Upper lobe of left lung (tissue), 6 donors: ENCODE results near the gene OR10A6. TPM values are rescaled to one million over a fixed set of nuclear protein-coding genes. Genes with fewer than 3 reads are reported as not detected.

ENCODE experiments used
- ATAC-seq, 2 donors: fragments of 200-7000 bp; cut with Tn5 transposase; one replicate each; pipeline ENCODE4 v1.9.1; 2022; ENCODE audit warnings: mild to moderate bottlenecking in 2 of 2, moderate library complexity in 2 of 2; ENCODE audit not compliant: low FRiP score in 2 of 2
- DNase-seq, 2 donors: peaks; one replicate each; pipeline ENCODE4 v3.0.0-alpha.2; 2019 to 2020
- H3K27ac ChIP-seq, 4 donors: fragments of 200-600 bp; sonication (generic); one replicate each; pipeline ENCODE4 v1.5.1; 2016 to 2019
- H3K27me3 ChIP-seq, 4 donors: fragments of 200-600 bp; sonication (generic); one replicate each; pipeline ENCODE4 v1.5.1; 2017 to 2019
- H3K36me3 ChIP-seq, 4 donors: fragments of 200-600 bp; sonication (generic); one replicate each; pipeline ENCODE4 v1.5.1; 2016 to 2019
- H3K4me1 ChIP-seq, 4 donors: fragments of 200-600 bp; sonication (generic); one replicate each; pipeline ENCODE4 v1.5.1; 2018 to 2019
- H3K4me3 ChIP-seq, 4 donors: fragments of 200-600 bp; sonication (generic); one replicate each; pipeline ENCODE4 v1.5.1; 2017 to 2019; ENCODE audit warnings: mild to moderate bottlenecking in 2 of 4, moderate library complexity in 1 of 4
- H3K9me3 ChIP-seq, 4 donors: fragments of 200-600 bp; sonication (generic); one replicate each; pipeline ENCODE4 v1.5.1; 2018 to 2019
- EP300 ChIP-seq, 4 donors: sonication (generic); formaldehyde crosslinking; IDR thresholded peaks; one replicate each; pipeline ENCODE4 v1.5.1; 2017; ENCODE audit warnings: antibody characterized with exemption in 4 of 4, control low read depth in 2 of 4
- POLR2A ChIP-seq, 4 donors: fragments of 450-650 bp; IDR thresholded peaks; one replicate each; pipeline ENCODE4 v1.5.1; 2016 to 2017; ENCODE audit warnings: antibody characterized with exemption in 4 of 4, mild to moderate bottlenecking in 2 of 4
- POLR2AphosphoS5 ChIP-seq, 2 donors: sonication (generic); formaldehyde crosslinking; IDR thresholded peaks; one replicate each; pipeline ENCODE4 v1.5.1; 2017; ENCODE audit warnings: antibody characterized with exemption in 2 of 2
- WGBS, 2 donors: methylation state at CpG; one replicate each; pipeline ENCODE4 v1.1.5; 2017 to 2018; 5-methylcytosine and 5-hydroxymethylcytosine counted together
- total RNA-seq, 6 donors: library from RNA; depleted of rRNA in 4 of 6; stranded (reverse); fragments of >200 nt in 4 of 6; gene quantifications; one replicate each; pipeline versions ENCODE4 v1.1.0 to v1.2.1, GENCODE V29; 2016 to 2021
- TF ChIP-seq, protein P1 (sequence below), 6 experiments: fragments of 450-650 bp in 4 of 6; fragments of 200-600 bp in 2 of 6; sonication (generic) in 2 of 6; IDR thresholded peaks; one replicate each; pipeline ENCODE4 v1.5.1; 2016 to 2019; ENCODE audit warnings: antibody characterized with exemption in 6 of 6
- donor health status: DM: no; HTN: no; CAD: no; lungs with moderate emphysema.
- donor health status: DM: no; HTN: yes; CAD: no; lungs with severe emphysema.

The OR10A6 gene
- total RNA-seq, 6 donors from 2014 or later, result not detected

DNA sequence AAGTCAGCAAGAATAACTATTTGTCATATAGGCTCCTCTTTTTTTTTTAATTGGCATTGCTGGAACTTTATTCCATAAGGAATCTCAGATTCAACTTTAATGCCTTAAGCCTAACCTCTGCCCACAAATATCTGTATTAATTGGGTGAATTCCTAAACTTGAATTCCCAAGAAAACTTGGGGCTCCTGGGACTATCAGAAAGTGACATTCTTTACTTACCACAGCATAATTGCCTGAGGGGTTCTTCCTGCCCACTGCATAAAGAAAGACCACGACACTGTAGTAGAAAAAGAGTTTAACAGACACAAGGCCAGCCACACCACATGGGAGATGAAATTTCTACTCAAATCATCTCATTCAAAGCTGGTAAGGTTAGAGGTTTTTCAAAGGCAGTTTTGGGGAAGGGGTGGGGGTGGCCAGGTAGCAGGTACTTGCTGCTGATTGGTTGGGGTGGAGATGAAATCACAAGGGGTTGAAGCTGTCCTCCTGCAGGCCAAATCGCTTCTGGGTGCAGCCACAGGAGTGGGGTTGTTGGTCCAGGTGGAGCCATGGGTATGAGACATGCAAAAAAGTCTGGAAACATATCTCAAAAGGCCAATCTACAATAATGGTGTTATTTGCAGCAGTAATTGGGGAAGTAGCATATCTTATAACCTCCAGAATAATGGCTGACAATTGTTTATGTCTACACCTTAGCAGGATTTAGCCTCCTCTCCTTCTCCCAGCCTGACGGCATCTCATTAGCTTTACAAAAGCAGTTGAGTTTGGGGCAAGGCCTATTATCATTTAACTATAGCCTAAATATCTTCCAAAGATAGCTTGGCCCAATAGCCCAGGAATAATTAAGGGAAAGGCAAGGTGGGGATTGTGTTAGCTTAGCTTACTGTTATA, 38.9 kb upstream of the OR10A6 start:
- Histone ChIP-seq H3K36me3 (no peaks in the 10 kb centered on the region), H3K9me3 (no peaks in the 10 kb centered on the region), H3K27me3 (no peaks in the 10 kb centered on the region), H3K4me3 (no peak overlapping the region), H3K4me1 (no peaks in the 10 kb centered on the region), H3K27ac (no peak overlapping the region)
- TF ChIP-seq POLR2A (IDR thresholded peaks at IDR 0.05) (no peak), POLR2AphosphoS5 (IDR thresholded peaks at IDR 0.05) (no peak), EP300 (IDR thresholded peaks at IDR 0.05) (no peak)
- TF ChIP-seq, protein P1, sequence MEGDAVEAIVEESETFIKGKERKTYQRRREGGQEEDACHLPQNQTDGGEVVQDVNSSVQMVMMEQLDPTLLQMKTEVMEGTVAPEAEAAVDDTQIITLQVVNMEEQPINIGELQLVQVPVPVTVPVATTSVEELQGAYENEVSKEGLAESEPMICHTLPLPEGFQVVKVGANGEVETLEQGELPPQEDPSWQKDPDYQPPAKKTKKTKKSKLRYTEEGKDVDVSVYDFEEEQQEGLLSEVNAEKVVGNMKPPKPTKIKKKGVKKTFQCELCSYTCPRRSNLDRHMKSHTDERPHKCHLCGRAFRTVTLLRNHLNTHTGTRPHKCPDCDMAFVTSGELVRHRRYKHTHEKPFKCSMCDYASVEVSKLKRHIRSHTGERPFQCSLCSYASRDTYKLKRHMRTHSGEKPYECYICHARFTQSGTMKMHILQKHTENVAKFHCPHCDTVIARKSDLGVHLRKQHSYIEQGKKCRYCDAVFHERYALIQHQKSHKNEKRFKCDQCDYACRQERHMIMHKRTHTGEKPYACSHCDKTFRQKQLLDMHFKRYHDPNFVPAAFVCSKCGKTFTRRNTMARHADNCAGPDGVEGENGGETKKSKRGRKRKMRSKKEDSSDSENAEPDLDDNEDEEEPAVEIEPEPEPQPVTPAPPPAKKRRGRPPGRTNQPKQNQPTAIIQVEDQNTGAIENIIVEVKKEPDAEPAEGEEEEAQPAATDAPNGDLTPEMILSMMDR (IDR thresholded peaks at IDR 0.05), result no peak
- 68 to 71% methylated on average over 3 of the region's 3 CpGs for WGBS, 2 donors
- ATAC-seq, result no peak
- no peak for DNase-seq

DNA sequence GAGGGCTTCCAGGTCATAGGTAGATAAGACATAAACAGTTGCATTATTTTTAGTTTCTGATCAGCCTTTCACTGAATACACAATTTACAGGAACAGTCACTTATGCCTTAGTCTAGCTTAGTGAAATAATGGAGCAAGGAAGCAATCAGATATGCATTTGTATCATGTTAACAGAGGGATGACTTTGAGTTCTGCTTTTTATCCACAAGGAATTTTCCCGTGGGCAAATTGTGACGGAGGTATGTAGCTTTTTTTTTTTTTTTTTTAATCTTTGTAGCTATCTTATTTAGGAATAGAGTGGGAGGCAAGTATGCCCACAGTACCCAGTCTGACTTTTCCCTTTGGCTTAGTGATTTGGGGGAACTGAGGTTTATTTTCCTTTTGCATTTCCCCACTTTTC, 37.6 kb upstream of the OR10A6 start:
- Histone ChIP-seq H3K27ac (no peak overlapping the region), H3K4me1 (no peaks in the 10 kb centered on the region), H3K9me3 (no peaks in the 10 kb centered on the region), H3K27me3 (no peaks in the 10 kb centered on the region), H3K4me3 (no peak overlapping the region), H3K36me3 (no peaks in the 10 kb centered on the region)
- WGBS, 2 donors, result 63 to 64% methylated on average over 2 of the region's 2 CpGs
- DNase-seq (no peak), ATAC-seq (no peak)
- no peak for TF ChIP-seq POLR2A (IDR thresholded peaks at IDR 0.05)
- TF ChIP-seq EP300 (IDR thresholded peaks at IDR 0.05), result no peak
- no peak for TF ChIP-seq POLR2AphosphoS5 (IDR thresholded peaks at IDR 0.05)
- TF ChIP-seq, protein P1 (IDR thresholded peaks at IDR 0.05), result no peak

DNA sequence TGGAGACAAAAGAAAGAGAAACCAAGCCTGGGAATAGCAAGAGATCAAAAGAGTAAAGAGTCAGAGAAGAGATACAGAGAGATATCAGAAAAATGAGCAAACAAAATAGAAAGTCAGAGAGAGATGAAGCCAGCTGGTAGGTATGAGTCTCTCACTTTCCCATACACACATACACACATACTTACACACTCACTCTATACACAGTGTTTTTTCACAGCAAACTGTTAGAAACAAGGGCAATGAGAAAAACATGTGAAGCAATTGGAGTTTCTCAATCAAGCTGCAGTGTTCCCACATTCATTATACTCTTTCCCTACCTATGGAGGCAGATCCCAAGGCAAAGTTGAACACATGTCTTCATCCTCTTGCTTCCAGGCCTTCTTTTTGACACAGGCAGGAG, 36.8 kb upstream of the OR10A6 start:
- ATAC-seq, result no peak
- TF ChIP-seq, protein P1 (IDR thresholded peaks at IDR 0.05), result no peak
- TF ChIP-seq EP300 (IDR thresholded peaks at IDR 0.05) (no peak), POLR2AphosphoS5 (IDR thresholded peaks at IDR 0.05) (no peak), POLR2A (IDR thresholded peaks at IDR 0.05) (no peak)
- DNase-seq, result no peak
- H3K27ac ChIP-seq, result no peak overlapping the region
- H3K4me3 ChIP-seq, result no peak overlapping the region
- no peaks in the 10 kb centered on the region for H3K36me3 ChIP-seq
- H3K4me1 ChIP-seq, result no peaks in the 10 kb centered on the region
- H3K27me3 ChIP-seq, result no peaks in the 10 kb centered on the region
- no peaks in the 10 kb centered on the region for H3K9me3 ChIP-seq

DNA sequence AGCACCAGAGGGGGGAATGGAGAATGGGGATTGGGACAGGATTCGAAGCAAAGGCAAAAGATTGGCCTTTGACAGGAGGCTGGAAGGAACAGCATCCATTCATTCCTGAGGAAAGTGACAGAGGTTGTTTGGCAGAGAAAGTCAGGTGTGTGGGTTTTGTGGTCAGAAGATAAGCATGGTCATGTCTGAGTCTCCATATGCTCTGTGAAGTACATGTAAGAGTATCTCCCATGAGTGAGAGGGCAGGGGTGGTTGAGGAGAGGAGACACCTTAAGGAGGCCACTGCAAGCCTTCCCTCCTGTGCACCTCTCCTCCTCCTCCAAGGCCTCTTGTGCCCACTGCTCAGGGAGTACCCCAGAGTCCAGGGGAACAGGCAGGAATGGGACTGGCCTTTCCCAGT, 36.0 kb upstream of the OR10A6 start:
- no peak overlapping the region for H3K27ac ChIP-seq
- H3K27me3 ChIP-seq, result no peaks in the 10 kb centered on the region
- H3K36me3 ChIP-seq, result no peaks in the 10 kb centered on the region
- DNase-seq (no peak), ATAC-seq (no peak)
- H3K9me3 ChIP-seq, result no peaks in the 10 kb centered on the region
- WGBS, 2 donors, result 65 to 67% methylated on average over 1 of the region's 1 CpG
- no peak overlapping the region for H3K4me3 ChIP-seq
- H3K4me1 ChIP-seq, result no peaks in the 10 kb centered on the region
- TF ChIP-seq, protein P1 (IDR thresholded peaks at IDR 0.05), result no peak
- TF ChIP-seq EP300 (IDR thresholded peaks at IDR 0.05) (no peak), POLR2AphosphoS5 (IDR thresholded peaks at IDR 0.05) (no peak), POLR2A (IDR thresholded peaks at IDR 0.05) (no peak)

DNA sequence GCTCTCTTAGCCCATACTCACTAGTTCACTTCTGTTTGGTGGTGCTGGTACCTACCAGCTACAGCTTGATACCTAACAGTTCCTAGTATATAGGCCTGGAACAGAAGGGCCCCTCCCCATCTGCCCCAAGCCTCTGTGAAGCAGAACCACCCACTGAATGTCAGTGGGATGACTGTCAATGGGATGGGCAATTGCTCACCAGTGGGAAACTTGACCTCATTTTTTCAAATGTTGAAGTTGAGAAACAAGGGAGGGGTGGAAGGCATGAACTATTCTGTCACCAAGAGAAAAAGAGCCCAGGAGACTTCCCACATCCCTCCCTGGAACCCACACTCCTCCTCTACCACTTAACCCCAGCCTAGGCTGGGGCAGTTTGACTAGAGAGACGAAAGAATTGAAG, 34.3 kb upstream of the OR10A6 start, which contains the start of gene NLRP10:
TSS of gene NLRP10 (minus strand) at position 62 of the 400 bp plus-strand sequence. CDS start 1,952 bp downstream, outside the sequence.
- no peak for TF ChIP-seq POLR2A (IDR thresholded peaks at IDR 0.05)
- TF ChIP-seq EP300 (IDR thresholded peaks at IDR 0.05), result no peak
- TF ChIP-seq POLR2AphosphoS5 (IDR thresholded peaks at IDR 0.05), result no peak
- TF ChIP-seq, protein P1 (IDR thresholded peaks at IDR 0.05), result no peak
- Histone ChIP-seq H3K27ac (no peak within 1 kb of the TSS), H3K9me3 (no peaks in the 10 kb centered on the region), H3K36me3 (no peaks in the 10 kb centered on the region), H3K27me3 (no peaks in the 10 kb centered on the region), H3K4me3 (no peak within 1 kb of the TSS), H3K4me1 (no peaks in the 10 kb centered on the region)
- ATAC-seq (no peak), DNase-seq (no peak)
- 67 to 79% methylated on average over 1 of the region's 1 CpG for WGBS, 2 donors
